Mesodermal cell (in vitro differentiated cells): ENCODE results near the gene ATF3. TPM values are rescaled to one million over a fixed set of nuclear protein-coding genes. Genes with fewer than 3 reads are reported as not detected.

Experiments used
- H3K27ac ChIP-seq: 2 replicates; pipeline ENCODE4 v1.7.0; 2013; ENCODE audit warnings: mild to moderate bottlenecking, low read depth, low read length, moderate library complexity; ENCODE audit not compliant: severe bottlenecking
- H3K36me3 ChIP-seq: 2 replicates; pipeline ENCODE4 v1.7.1; 2013; ENCODE audit warnings: mild to moderate bottlenecking, low read length, moderate library complexity; ENCODE audit not compliant: control insufficient read depth, insufficient read depth
- H3K4me1 ChIP-seq: one replicate; pipeline ENCODE4 v1.7.1; 2013; ENCODE audit warnings: mild to moderate bottlenecking, low read length; ENCODE audit not compliant: insufficient read depth, control insufficient read depth, poor library complexity, severe bottlenecking
- H3K4me3 ChIP-seq: 2 replicates; pipeline ENCODE4 v1.7.0; 2013; ENCODE audit warnings: low read length, control low read depth, mild to moderate bottlenecking; ENCODE audit not compliant: insufficient read depth, poor library complexity, severe bottlenecking; ENCODE audit errors: extremely low read depth
- H3K9me3 ChIP-seq: 2 replicates; pipeline ENCODE4 v1.7.1; 2013; ENCODE audit warnings: mild to moderate bottlenecking, low read length, moderate library complexity; ENCODE audit not compliant: control insufficient read depth
- WGBS, 2 experiments: methylation state at CpG; one replicate each; pipeline ENCODE4 v1.1.5; 2013; ENCODE audit warnings: missing lambda C conversion rate in 2 of 2; ENCODE audit not compliant: insufficient coverage in 2 of 2; 5-methylcytosine and 5-hydroxymethylcytosine counted together
- polyA plus RNA-seq, 2 experiments: library from polyadenylated mRNA; stranded (reverse); fragments of 50-300 nt; gene quantifications; one replicate each; pipeline ENCODE4 v1.2.3, GENCODE V29; 2013

The ATF3 gene
- polyA plus RNA-seq (2013, experiment 1 of 2), result 36.3 TPM
- polyA plus RNA-seq (2013, experiment 2 of 2), result 47.8 TPM

DNA sequence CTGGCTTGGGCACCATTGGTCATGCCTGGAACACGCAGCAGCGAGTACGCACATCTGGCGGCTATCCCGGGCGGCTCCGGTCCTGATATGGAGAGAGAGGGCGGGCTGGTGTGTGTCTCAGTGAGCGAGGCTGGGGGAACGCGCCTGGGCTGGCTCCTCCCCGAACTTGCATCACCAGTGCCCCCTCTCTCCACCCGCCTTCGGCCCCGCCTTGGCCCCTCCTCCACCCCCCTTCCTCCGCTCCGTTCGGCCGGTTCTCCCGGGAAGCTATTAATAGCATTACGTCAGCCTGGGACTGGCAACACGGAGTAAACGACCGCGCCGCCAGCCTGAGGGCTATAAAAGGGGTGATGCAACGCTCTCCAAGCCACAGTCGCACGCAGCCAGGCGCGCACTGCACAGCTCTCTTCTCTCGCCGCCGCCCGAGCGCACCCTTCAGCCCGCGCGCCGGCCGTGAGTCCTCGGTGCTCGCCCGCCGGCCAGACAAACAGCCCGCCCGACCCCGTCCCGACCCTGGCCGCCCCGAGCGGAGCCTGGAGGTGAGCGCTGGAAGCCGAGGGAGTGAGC lies at the start of gene ATF3:
Gene ATF3 (plus strand): TSS at position 370 of the 567 bp plus-strand sequence. CDS start 6,261 bp downstream, outside the sequence.
- 0% methylated on average over 23 to 44 of the region's 54 CpGs for WGBS, 2 experiments
- Histone ChIP-seq H3K9me3 (no peaks in the 10 kb centered on the region), H3K27ac (peak within 1 kb of the TSS; percentile 97), H3K4me3 (peak within 1 kb of the TSS; percentile 84), H3K4me1 (peaks cover 61% of the 10 kb centered on the region), H3K36me3 (peaks cover 6% of the 10 kb centered on the region)

DNA sequence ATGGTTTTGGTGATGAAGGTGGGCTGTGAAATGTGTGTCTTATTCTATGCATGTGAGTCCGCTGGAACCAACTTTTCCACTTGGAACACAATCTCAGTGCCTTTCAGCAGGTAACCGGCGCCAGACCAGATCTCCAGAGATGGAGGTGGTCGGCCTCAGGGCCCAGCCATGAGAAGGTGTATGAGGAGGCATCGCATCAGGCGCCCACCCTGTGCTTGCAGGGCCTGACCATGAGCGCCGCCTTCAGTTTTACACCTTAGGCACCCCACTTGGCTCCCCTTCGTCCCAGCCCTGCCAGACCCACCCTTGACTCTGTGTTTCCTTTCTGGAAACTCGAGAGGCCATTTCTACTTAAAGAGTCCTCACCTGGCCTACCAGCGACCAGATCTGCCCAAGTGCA lies 48.6 kb upstream of the ATF3 start:
- WGBS, 2 experiments, result 95 to 98% methylated on average over 9 to 10 of the region's 11 CpGs

DNA sequence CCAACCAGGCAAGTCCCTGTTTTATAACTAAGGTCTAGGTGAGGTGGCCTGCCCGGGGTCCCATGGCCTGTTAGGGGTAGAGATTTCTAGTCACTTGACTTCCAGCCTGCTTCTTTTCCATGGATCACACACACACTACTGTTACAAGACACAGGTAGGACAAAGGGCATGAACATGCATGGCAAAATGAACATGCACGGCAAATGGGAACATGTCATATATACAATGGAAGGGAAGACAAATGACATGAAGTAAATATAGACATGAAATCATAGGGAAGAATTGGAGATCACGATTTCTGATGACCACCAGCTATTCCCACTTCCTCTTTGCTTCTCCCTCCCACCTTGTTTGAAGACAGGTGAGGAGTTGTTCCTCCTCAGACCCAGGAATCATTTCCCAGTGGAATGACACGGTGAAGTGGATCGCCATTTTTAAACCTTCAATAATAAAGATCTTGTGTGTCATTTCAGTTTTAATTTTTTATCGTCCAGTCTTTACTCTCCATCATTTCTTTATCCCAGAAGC lies 47.6 kb upstream of the ATF3 start:
- no peaks in the 10 kb centered on the region for H3K9me3 ChIP-seq
- WGBS, 2 experiments, result 87 to 100% methylated on average over 1 to 3 of the region's 6 CpGs
- no peaks in the 10 kb centered on the region for H3K36me3 ChIP-seq
- H3K4me1 ChIP-seq, result peaks cover 7% of the 10 kb centered on the region
- H3K4me3 ChIP-seq, result no peak overlapping the region
- no peak overlapping the region for H3K27ac ChIP-seq

More for the DNA sequence above, 48.6 kb upstream of the ATF3 start:
- Histone ChIP-seq H3K27ac (no peak overlapping the region), H3K9me3 (no peaks in the 10 kb centered on the region), H3K4me1 (peaks cover 7% of the 10 kb centered on the region), H3K4me3 (no peak overlapping the region), H3K36me3 (no peaks in the 10 kb centered on the region)

GRCh38 chr1:212561501-212561931 lies 47.0 kb upstream of the ATF3 start:
- 66 to 73% methylated on average over 5 of the region's 5 CpGs for WGBS, 2 experiments

GRCh38 chr1:212562771-212563170 lies 45.8 kb upstream of the ATF3 start:
- H3K9me3 ChIP-seq, result no peaks in the 10 kb centered on the region

More at GRCh38 chr1:212561501-212561931, 47.0 kb upstream of the ATF3 start:
- Histone ChIP-seq H3K27ac (no peak overlapping the region), H3K4me3 (no peak overlapping the region), H3K4me1 (peaks cover 10% of the 10 kb centered on the region), H3K36me3 (no peaks in the 10 kb centered on the region), H3K9me3 (no peaks in the 10 kb centered on the region)

DNA sequence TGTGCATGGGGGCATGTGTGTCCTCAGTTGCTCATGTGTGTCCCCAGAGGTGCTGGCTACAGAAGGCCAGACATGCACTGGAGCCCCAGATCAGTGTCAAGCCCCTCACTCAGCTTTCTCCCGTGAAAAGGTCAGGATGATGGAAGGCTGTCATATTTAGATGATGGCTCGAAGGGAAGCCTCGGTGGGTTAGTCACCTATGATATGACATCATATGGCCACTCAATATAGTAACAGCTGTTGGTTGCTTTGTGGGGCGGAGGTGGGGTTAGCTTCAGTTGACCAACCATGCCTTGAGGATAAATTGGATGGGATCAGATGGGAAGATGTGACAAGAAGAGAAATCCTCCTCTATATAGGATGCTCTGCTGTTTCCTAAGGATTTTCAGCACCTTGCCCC lies 43.5 kb upstream of the ATF3 start:
- Histone ChIP-seq H3K4me3 (no peak overlapping the region), H3K36me3 (no peaks in the 10 kb centered on the region), H3K4me1 (peaks cover 17% of the 10 kb centered on the region), H3K9me3 (no peaks in the 10 kb centered on the region), H3K27ac (no peak overlapping the region)
- WGBS, 2 experiments, result 100% methylated on average over 2 of the region's 4 CpGs; no CpG with 5 or more reads in 1 of the 2 experiments

More at GRCh38 chr1:212562771-212563170, 45.8 kb upstream of the ATF3 start:
- no peak overlapping the region for H3K4me3 ChIP-seq
- no peaks in the 10 kb centered on the region for H3K36me3 ChIP-seq
- H3K27ac ChIP-seq, result no peak overlapping the region
- 83 to 87% methylated on average over 1 to 3 of the region's 4 CpGs for WGBS, 2 experiments
- peaks cover 17% of the 10 kb centered on the region for H3K4me1 ChIP-seq

DNA sequence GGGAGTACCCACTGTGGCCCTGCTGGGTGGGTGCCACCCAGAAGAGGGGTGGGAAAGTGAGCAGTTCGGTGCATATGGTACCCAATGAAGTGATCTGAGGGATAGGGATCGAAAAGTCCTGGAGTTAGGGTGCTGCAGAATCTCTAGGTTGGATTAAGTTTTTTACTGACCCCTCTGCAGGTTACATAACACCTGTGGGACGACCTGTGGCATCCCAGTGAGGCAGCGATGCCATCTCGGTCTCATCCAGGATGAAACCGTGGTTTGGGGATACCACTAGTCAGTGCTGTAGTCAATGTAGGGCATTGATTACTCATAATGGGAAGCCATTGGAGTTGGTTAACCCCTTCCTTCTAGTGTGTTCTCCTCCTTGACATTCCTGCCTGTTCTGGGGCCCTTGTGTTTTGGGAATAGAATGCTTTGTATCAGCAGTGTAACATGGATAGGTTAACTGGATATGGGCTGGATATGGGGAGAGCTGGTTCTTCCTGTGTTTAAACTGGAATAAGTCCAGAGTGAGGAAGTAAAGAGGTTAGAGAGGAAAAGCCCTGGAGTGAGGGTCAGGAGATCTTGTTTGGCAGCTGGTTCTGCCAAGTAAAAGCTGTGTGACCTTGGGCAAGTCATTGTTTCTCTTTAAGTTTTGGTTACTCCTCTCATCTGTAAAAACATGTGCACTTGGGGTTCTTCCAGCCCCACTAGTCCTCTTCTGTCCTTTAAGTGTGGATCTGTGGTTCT lies 42.8 kb upstream of the ATF3 start:
- Histone ChIP-seq H3K4me3 (no peak overlapping the region), H3K4me1 (peaks cover 17% of the 10 kb centered on the region), H3K9me3 (no peaks in the 10 kb centered on the region), H3K36me3 (no peaks in the 10 kb centered on the region), H3K27ac (no peak overlapping the region)
- WGBS, 2 experiments, result 87 to 91% methylated on average over 4 to 6 of the region's 6 CpGs

GRCh38 chr1:212566522-212567479 lies 41.8 kb upstream of the ATF3 start:
- Histone ChIP-seq H3K36me3 (no peaks in the 10 kb centered on the region), H3K4me3 (no peak overlapping the region), H3K27ac (peak overlapping the region; percentile 5), H3K9me3 (no peaks in the 10 kb centered on the region), H3K4me1 (peaks cover 10% of the 10 kb centered on the region)
- 62 to 73% methylated on average over 10 to 11 of the region's 16 CpGs for WGBS, 2 experiments

DNA sequence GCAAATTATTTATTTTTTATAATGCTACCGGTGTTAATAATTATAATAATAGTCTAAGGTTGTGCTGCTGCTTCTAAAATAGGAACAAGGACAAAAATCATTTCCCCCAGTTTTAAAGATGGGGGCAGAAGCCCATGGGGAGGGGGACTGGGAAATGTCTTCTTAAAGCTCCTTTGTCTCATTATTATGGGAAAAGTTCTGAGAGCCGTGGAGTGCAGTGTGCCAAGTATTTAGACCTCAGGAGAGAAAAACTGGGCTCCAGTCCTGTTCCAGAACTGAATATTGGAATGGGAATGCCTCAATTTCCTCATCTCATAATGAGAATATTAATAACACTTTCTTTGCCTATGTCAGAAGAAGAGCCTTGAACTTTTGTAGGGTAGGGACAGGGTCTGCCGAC lies 40.9 kb upstream of the ATF3 start:
- peaks cover 10% of the 10 kb centered on the region for H3K4me1 ChIP-seq
- no peaks in the 10 kb centered on the region for H3K36me3 ChIP-seq
- no peaks in the 10 kb centered on the region for H3K9me3 ChIP-seq
- H3K4me3 ChIP-seq, result no peak overlapping the region
- WGBS, 2 experiments, result 60 to 100% methylated on average over 1 of the region's 3 CpGs
- H3K27ac ChIP-seq, result no peak overlapping the region

- Histone ChIP-seq H3K4me1 (peaks cover 10% of the 10 kb centered on the region), H3K4me3 (no peak overlapping the region), H3K9me3 (no peaks in the 10 kb centered on the region), H3K27ac (no peak overlapping the region), H3K36me3 (no peaks in the 10 kb centered on the region)
- WGBS, 2 experiments, result no CpG with 5 or more reads among the region's 5 CpGs
Observed at GRCh38 chr1:212568978-212569537, 39.5 kb upstream of the ATF3 start.
